ENCODE data around the gene TULP4. TPM values are rescaled to one million over a fixed set of nuclear protein-coding genes. Genes with fewer than 3 reads are reported as not detected.

TULP4 gene
- total and polyA plus RNA-seq, 7 experiments from 2014 or later, result 33.3 to 79.0 (median 51.8) TPM

- POLR2A ChIA-PET, result no interaction called here
- Mint-ChIP-seq H3K9me3 (no peaks in the 10 kb centered on the region), H3K4me3 (no peak overlapping the region), H3K27me3 (no peaks in the 10 kb centered on the region), H3K36me3 (peaks cover 6 to 58% (median 35%) of the 10 kb centered on the region in 5 donors), H3K27ac (no peak overlapping the region), H3K4me1 (no peaks in the 10 kb centered on the region)
- Histone ChIP-seq H3K27me3 (ENCODE audit: control insufficient read depth in 2 of 2, insufficient read depth in 2 of 2, low read length in 2 of 2) (no peaks in the 10 kb centered on the region), H3K4me1 (ENCODE audit: control insufficient read depth in 2 of 2, insufficient read depth in 2 of 2, low read length in 2 of 2) (no peaks in the 10 kb centered on the region), H3K36me3 (ENCODE audit: control insufficient read depth in 2 of 3, insufficient read depth in 3 of 3, low read length in 3 of 3) (peaks cover 0 to 36% (median 10%) of the 10 kb centered on the region in 3 experiments), H3K9me3 (ENCODE audit: control insufficient read depth in 2 of 3, low read length in 3 of 3) (no peaks in the 10 kb centered on the region), H3K27ac (ENCODE audit: low read depth, low read length) (no peak overlapping the region), H3K4me3 (ENCODE audit: low read length) (no peak overlapping the region)
- ATAC-seq, result no peak
- no peak for DNase-seq
- intact Hi-C loops (cut with micrococcal nuclease), result no loop called here
- CTCF ChIA-PET, result interaction anchor here (0.6 kb wide), 1 partner anchor 35 kb away, joined by 8 read pairs; no protein-coding TSS in a partner anchor
Observed at GRCh38 chr6:158496700-158497099, 184.4 kb downstream of the TULP4 start.

DNA sequence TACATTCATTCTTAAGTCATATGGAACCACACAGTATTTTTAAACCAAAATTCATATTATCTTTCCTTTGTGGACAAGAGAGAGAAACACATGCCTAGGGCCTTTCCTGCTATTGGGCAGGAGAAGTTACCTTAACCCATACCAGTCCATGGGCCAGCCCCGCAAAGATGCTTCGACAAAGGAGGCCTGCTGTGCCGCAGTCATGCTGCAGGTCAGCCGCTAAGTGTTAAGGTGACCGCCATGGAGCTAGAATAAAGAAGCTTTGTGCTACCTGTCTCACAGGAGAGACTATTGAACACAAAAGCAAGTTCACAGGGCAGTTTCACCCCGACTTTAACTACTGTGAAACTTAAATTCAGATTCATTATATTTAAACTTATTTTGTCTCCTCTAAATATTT, 185.4 kb downstream of the TULP4 start:
- Mint-ChIP-seq H3K4me1 (no peaks in the 10 kb centered on the region), H3K36me3 (peaks cover 6 to 54% (median 30%) of the 10 kb centered on the region in 5 donors), H3K9me3 (no peaks in the 10 kb centered on the region), H3K27me3 (no peaks in the 10 kb centered on the region), H3K4me3 (no peak overlapping the region), H3K27ac (no peak overlapping the region)
- intact Hi-C loops (cut with micrococcal nuclease), result no loop called here
- H3K27ac ChIP-seq (ENCODE audit: low read depth, low read length), result no peak overlapping the region
- H3K4me1 ChIP-seq (ENCODE audit: control insufficient read depth in 2 of 2, insufficient read depth in 2 of 2, low read length in 2 of 2), result no peaks in the 10 kb centered on the region
- POLR2A ChIA-PET, result no interaction called here
- CTCF ChIA-PET, result interaction anchor here (0.6 kb wide), 1 partner anchor 44 kb away, joined by 3 read pairs; no protein-coding TSS in a partner anchor
- ATAC-seq, result no peak
- H3K9me3 ChIP-seq (ENCODE audit: control insufficient read depth in 2 of 3, low read length in 3 of 3), result no peaks in the 10 kb centered on the region
- no peak overlapping the region for H3K4me3 ChIP-seq (ENCODE audit: low read length)
- DNase-seq, result no peak
- no peaks in the 10 kb centered on the region for H3K27me3 ChIP-seq (ENCODE audit: control insufficient read depth in 2 of 2, insufficient read depth in 2 of 2, low read length in 2 of 2)
- peaks cover 0 to 44% (median 10%) of the 10 kb centered on the region in 3 experiments for H3K36me3 ChIP-seq (ENCODE audit: control insufficient read depth in 2 of 3, insufficient read depth in 3 of 3, low read length in 3 of 3)

DNA sequence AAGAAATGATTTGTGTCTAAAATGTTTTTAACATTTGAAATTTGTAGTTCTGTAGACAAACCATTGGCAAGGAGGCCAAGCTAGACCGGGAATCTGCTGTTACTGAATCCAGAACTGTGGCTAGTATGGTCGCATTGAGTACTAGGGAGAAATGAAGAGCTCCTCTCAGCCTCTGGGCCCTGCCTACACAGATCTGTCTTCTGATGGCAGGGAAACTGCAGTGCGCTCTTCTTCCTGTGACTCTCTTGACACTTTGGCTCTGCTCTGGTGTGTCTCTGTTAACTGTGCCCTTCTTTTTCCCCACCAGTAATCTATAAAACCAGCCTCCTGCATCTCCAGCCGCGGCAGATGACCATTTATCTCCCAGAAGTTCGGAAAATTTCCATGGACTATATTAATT, 186.1 kb downstream of the TULP4 start:
- Mint-ChIP-seq H3K4me1 (no peaks in the 10 kb centered on the region), H3K4me3 (no peak overlapping the region), H3K27me3 (no peaks in the 10 kb centered on the region), H3K9me3 (no peaks in the 10 kb centered on the region), H3K27ac (peak overlapping the region in 1 of 9 donors; percentile 64), H3K36me3 (peaks cover 6 to 58% (median 33%) of the 10 kb centered on the region in 5 donors)
- H3K36me3 ChIP-seq (ENCODE audit: control insufficient read depth in 2 of 3, insufficient read depth in 3 of 3, low read length in 3 of 3), result peaks cover 0 to 47% (median 10%) of the 10 kb centered on the region in 3 experiments
- H3K27ac ChIP-seq (ENCODE audit: low read depth, low read length), result no peak overlapping the region
- no peak for DNase-seq
- intact Hi-C loops (cut with micrococcal nuclease), result no loop called here
- H3K4me1 ChIP-seq (ENCODE audit: control insufficient read depth in 2 of 2, insufficient read depth in 2 of 2, low read length in 2 of 2), result no peaks in the 10 kb centered on the region
- no peaks in the 10 kb centered on the region for H3K9me3 ChIP-seq (ENCODE audit: control insufficient read depth in 2 of 3, low read length in 3 of 3)
- ChIA-PET POLR2A (interaction anchor here (0.6 kb wide), 1 partner anchor 992 kb away, joined by 5 read pairs; no protein-coding TSS in a partner anchor), CTCF (interaction anchor here (0.6 kb wide), 1 partner anchor 45 kb away, joined by 3 read pairs; no protein-coding TSS in a partner anchor)
- H3K27me3 ChIP-seq (ENCODE audit: control insufficient read depth in 2 of 2, insufficient read depth in 2 of 2, low read length in 2 of 2), result no peaks in the 10 kb centered on the region
- no peak overlapping the region for H3K4me3 ChIP-seq (ENCODE audit: low read length)
- no peak for ATAC-seq

DNA sequence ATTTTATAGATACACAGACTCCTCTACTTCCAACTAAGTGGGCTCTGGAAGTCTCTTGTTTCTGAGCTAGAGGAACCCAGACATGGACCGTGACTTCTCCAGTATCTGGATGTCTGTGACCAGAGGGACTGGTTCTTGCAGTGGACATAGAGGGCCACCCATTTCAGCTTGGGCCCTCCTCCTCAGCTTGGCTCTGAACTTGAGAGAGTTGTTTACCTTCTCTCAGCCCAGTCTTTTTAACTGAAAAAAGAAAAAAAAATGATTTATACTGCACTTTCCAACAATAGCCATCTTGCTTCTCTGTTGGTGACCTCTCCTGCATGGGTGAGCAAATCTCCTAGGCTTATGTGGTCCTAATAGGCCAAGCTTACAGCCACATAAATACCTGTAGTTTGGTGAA, 187.3 kb downstream of the TULP4 start:
- POLR2A ChIA-PET, result no interaction called here
- no peaks in the 10 kb centered on the region for H3K4me1 Mint-ChIP-seq
- H3K9me3 Mint-ChIP-seq, result no peaks in the 10 kb centered on the region
- Histone ChIP-seq H3K27ac (ENCODE audit: low read depth, low read length) (no peak overlapping the region), H3K4me1 (ENCODE audit: control insufficient read depth in 2 of 2, insufficient read depth in 2 of 2, low read length in 2 of 2) (no peaks in the 10 kb centered on the region), H3K4me3 (ENCODE audit: low read length) (no peak overlapping the region), H3K36me3 (ENCODE audit: control insufficient read depth in 2 of 3, insufficient read depth in 3 of 3, low read length in 3 of 3) (peaks cover 0 to 41% (median 10%) of the 10 kb centered on the region in 3 experiments), H3K27me3 (ENCODE audit: control insufficient read depth in 2 of 2, insufficient read depth in 2 of 2, low read length in 2 of 2) (no peaks in the 10 kb centered on the region), H3K9me3 (ENCODE audit: control insufficient read depth in 2 of 3, low read length in 3 of 3) (no peaks in the 10 kb centered on the region)
- intact Hi-C loops (cut with micrococcal nuclease), result no loop called here
- DNase-seq (no peak), ATAC-seq (no peak)
- H3K27me3 Mint-ChIP-seq, result no peaks in the 10 kb centered on the region
- peak overlapping the region in 1 of 9 donors; percentile 9 for H3K27ac Mint-ChIP-seq
- peaks cover 3 to 56% (median 31%) of the 10 kb centered on the region in 5 donors for H3K36me3 Mint-ChIP-seq
- no peak overlapping the region for H3K4me3 Mint-ChIP-seq
- CTCF ChIA-PET, result no interaction called here

DNA sequence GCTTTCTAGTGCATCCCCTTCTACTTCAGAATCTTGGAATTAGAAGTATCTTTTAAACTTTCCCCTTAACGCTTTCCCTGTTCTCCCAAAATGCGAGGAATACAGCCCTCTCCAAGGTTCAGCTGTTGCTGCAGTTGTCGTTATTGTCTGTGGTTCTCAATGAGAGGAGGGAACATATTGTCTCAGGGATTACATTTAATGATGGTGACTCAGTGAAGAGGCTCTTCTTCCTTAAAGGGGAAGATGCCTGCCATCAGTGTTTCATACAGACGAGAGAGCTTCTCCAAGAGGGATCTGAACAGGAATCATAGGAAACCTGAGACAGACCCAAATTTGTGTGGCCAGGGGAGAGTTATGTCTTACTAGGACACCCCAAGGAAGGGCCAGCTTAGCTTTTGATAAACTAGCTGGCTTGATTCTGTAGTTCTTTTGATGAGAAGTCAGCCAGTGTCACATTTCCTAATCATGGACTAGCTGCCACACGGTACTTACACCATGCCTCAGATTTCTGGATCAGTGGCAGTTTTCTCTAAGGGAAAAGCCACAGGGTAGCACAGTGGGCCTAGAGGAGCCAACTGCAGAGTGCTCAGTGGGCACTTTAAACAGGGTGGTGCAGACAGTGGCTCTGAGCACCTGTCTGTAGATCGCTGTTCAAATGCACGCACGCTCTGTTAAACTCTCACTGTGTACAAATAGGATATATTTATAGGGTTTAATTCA, 187.9 kb downstream of the TULP4 start:
- peaks cover 0 to 1% (median 0%) of the 10 kb centered on the region in 11 donors for H3K9me3 Mint-ChIP-seq
- H3K4me3 Mint-ChIP-seq, result no peak overlapping the region
- H3K27me3 Mint-ChIP-seq, result no peaks in the 10 kb centered on the region
- H3K4me1 Mint-ChIP-seq, result no peaks in the 10 kb centered on the region
- Histone ChIP-seq H3K4me1 (ENCODE audit: control insufficient read depth in 2 of 2, insufficient read depth in 2 of 2, low read length in 2 of 2) (no peaks in the 10 kb centered on the region), H3K9me3 (ENCODE audit: control insufficient read depth in 2 of 3, low read length in 3 of 3) (no peaks in the 10 kb centered on the region), H3K36me3 (ENCODE audit: control insufficient read depth in 2 of 3, insufficient read depth in 3 of 3, low read length in 3 of 3) (peaks cover 0 to 41% (median 10%) of the 10 kb centered on the region in 3 experiments), H3K27me3 (ENCODE audit: control insufficient read depth in 2 of 2, insufficient read depth in 2 of 2, low read length in 2 of 2) (no peaks in the 10 kb centered on the region), H3K4me3 (ENCODE audit: low read length) (no peak overlapping the region), H3K27ac (ENCODE audit: low read depth, low read length) (no peak overlapping the region)
- intact Hi-C loops (cut with micrococcal nuclease), result no loop called here
- peaks cover 3 to 60% (median 35%) of the 10 kb centered on the region in 5 donors for H3K36me3 Mint-ChIP-seq
- ATAC-seq (no peak), DNase-seq (no peak)
- ChIA-PET POLR2A (no interaction called here), CTCF (no interaction called here)
- peak overlapping the region in 2 of 9 donors; percentile 9 to 59 for H3K27ac Mint-ChIP-seq

DNA sequence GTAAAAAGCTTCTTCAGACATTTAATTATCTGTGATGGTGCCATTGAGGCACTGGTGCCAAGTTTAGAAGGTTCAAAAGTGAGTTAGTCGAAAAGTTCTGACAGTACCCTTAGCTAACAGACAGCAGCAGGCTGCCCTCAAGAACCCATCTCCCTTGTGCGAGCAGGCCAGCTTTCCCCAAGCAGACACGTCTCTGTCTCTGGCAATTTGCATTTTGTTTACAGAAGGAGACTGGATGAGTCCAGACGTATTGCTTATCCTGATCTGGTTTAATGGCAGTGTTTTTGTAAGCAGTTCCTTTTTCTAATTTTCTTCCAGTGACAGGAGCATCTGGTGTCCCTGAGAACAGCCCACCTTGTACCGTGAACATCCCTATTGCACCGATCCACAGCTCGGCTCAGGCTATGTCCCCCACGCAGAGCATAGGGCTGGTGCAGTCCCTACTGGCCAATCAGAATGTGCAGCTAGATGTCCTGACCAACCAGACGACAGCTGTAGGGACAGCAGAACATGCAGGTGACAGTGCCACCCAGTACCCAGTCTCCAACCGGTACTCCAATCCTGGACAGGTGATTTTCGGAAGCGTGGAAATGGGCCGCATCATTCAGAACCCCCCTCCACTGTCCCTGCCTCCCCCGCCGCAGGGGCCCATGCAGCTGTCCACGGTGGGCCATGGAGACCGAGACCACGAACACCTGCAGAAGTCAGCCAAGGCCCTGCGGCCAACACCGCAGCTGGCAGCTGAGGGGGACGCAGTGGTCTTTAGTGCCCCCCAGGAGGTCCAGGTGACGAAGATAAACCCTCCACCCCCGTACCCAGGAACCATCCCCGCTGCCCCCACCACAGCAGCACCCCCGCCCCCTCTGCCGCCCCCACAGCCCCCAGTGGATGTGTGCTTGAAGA, 189.3 kb downstream of the TULP4 start:
- H3K9me3 Mint-ChIP-seq, result peaks cover 0 to 1% (median 0%) of the 10 kb centered on the region in 11 donors
- H3K4me1 ChIP-seq (ENCODE audit: control insufficient read depth in 2 of 2, insufficient read depth in 2 of 2, low read length in 2 of 2), result no peaks in the 10 kb centered on the region
- ChIA-PET CTCF (interaction anchor here (0.6 kb wide), 1 partner anchor 11 kb away, joined by 4 read pairs; no protein-coding TSS in a partner anchor), POLR2A (no interaction called here)
- H3K27me3 Mint-ChIP-seq, result no peaks in the 10 kb centered on the region
- H3K36me3 ChIP-seq (ENCODE audit: control insufficient read depth in 2 of 3, insufficient read depth in 3 of 3, low read length in 3 of 3), result peaks cover 0 to 46% (median 10%) of the 10 kb centered on the region in 3 experiments
- peaks cover 3 to 66% (median 35%) of the 10 kb centered on the region in 5 donors for H3K36me3 Mint-ChIP-seq
- no peak overlapping the region for H3K27ac ChIP-seq (ENCODE audit: low read depth, low read length)
- H3K9me3 ChIP-seq (ENCODE audit: control insufficient read depth in 2 of 3, low read length in 3 of 3), result no peaks in the 10 kb centered on the region
- no peak overlapping the region for H3K4me3 ChIP-seq (ENCODE audit: low read length)
- H3K4me3 Mint-ChIP-seq, result no peak overlapping the region
- H3K27ac Mint-ChIP-seq, result no peak overlapping the region
- intact Hi-C loops (cut with micrococcal nuclease), result no loop called here
- no peak for DNase-seq
- no peaks in the 10 kb centered on the region for H3K4me1 Mint-ChIP-seq
- H3K27me3 ChIP-seq (ENCODE audit: control insufficient read depth in 2 of 2, insufficient read depth in 2 of 2, low read length in 2 of 2), result no peaks in the 10 kb centered on the region
- ATAC-seq, result no peak

All from naive thymus-derived CD4-positive, alpha-beta T cell (primary cell).